ENCODE measurements around the gene CHRDL1. TPM values are rescaled to one million over a fixed set of nuclear protein-coding genes. Genes with fewer than 3 reads are reported as not detected.
"Not testable (repeated sequence)": the region's sequence is repeated elsewhere in the genome, so short reads cannot be mapped to it uniquely, and the experiment has no call there.

CHRDL1 gene, protein sequence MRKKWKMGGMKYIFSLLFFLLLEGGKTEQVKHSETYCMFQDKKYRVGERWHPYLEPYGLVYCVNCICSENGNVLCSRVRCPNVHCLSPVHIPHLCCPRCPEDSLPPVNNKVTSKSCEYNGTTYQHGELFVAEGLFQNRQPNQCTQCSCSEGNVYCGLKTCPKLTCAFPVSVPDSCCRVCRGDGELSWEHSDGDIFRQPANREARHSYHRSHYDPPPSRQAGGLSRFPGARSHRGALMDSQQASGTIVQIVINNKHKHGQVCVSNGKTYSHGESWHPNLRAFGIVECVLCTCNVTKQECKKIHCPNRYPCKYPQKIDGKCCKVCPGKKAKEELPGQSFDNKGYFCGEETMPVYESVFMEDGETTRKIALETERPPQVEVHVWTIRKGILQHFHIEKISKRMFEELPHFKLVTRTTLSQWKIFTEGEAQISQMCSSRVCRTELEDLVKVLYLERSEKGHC
- 100 to 1,000 TPM in 1 of 3 donors, 10 to 100 TPM in 1, 1 to 10 TPM in 1; 9.0 to 101 (median 23.5) TPM for total RNA-seq
- long read RNA-seq, donor 1, transcript CHRDL1-201 (12 exons, 1,934 nt): major isoform, 16 of 40 reads
- long read RNA-seq, donor 1, partial matches to known transcripts: 4 of 40 reads
- long read RNA-seq, donor 1, other reads (novel, unspliced or antisense): 18 of 40 reads
- long read RNA-seq, donor 2, partial matches to known transcripts: 3 of 5 reads
- long read RNA-seq, donor 2, other reads (novel, unspliced or antisense): 2 of 5 reads

DNA sequence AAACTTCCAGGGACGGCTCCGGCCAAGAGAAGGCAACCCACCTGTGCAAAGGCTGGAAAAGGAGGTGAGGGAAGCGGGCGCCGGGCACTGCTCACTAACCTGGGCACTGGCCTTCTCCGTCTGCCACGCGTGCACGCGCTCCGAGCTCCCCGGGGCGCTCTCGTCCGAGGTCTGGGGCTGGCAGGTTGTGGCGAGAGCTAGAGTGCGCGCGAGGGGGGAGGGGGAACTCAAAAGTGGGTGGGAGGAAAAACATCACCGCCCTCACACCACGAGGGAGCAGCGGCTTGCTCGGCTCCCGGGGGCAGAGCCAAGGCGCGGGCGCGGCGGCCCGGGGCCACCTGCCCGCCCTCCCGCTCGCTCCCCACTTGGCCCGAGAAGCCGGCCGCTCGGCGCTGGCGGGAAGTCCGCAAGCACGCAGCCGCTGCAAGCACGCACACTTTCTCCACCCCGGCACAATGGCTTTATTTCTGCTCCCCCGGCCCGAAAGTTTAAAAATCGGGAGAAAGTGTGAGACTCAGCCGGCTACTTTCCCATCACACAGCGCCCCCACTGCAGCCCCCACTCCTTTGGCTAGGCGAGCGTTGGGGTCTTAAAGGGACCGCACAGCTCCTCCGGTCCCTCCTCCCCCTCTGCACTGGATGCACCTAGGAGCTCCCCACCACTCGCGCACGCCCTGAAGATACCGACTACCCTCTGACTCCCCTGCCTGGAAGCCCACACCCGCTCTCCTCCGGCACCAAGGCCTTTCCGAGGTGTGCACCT lies at the start of gene CHRDL1:
TSS of gene CHRDL1 (minus strand) at position 173 of the 762 bp plus-strand sequence. CDS start 3,636 bp downstream, outside the sequence.
- peak; percentile 2 to 55 (median 28) for DNase-seq
- H3K9me3 ChIP-seq: no peaks in the 10 kb centered on the region
- H3K4me3 ChIP-seq: no peak within 1 kb of the TSS
- intact Hi-C loops (cut with DNase I, micrococcal nuclease): no loop called here
- TF ChIP-seq, protein P1, sequence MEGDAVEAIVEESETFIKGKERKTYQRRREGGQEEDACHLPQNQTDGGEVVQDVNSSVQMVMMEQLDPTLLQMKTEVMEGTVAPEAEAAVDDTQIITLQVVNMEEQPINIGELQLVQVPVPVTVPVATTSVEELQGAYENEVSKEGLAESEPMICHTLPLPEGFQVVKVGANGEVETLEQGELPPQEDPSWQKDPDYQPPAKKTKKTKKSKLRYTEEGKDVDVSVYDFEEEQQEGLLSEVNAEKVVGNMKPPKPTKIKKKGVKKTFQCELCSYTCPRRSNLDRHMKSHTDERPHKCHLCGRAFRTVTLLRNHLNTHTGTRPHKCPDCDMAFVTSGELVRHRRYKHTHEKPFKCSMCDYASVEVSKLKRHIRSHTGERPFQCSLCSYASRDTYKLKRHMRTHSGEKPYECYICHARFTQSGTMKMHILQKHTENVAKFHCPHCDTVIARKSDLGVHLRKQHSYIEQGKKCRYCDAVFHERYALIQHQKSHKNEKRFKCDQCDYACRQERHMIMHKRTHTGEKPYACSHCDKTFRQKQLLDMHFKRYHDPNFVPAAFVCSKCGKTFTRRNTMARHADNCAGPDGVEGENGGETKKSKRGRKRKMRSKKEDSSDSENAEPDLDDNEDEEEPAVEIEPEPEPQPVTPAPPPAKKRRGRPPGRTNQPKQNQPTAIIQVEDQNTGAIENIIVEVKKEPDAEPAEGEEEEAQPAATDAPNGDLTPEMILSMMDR (IDR thresholded peaks at IDR 0.05): no peak
- no peaks in the 10 kb centered on the region for H3K36me3 ChIP-seq (ENCODE audit: low read depth)
- ATAC-seq: no peak
- H3K4me1 ChIP-seq (ENCODE audit: low read depth): no peaks in the 10 kb centered on the region

DNA sequence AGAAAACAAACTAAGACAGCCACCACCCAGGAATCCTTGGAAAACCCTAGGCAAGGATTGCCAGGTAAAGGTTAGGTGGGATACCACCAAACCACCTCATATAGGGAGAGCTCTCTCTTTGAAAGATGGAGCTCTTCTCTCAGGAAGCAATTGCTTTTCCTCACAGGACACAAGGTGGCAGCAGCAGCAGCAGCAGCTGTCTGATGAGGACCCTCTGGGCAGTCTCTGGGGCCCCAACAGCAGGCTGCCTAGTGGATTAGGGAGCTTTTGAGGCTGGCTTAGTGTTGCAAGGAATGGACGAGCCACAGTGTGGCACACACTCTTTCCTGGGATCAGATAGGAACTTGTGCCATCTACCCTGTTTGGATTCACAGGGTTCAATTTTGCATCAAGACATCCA lies 41.4 kb upstream of the CHRDL1 start:
- Histone ChIP-seq H3K4me3 (no peak overlapping the region), H3K4me1 (ENCODE audit: low read depth) (no peaks in the 10 kb centered on the region), H3K36me3 (ENCODE audit: low read depth) (no peaks in the 10 kb centered on the region), H3K9me3 (no peaks in the 10 kb centered on the region)
- intact Hi-C loops (cut with DNase I, micrococcal nuclease): no loop called here
- TF ChIP-seq, protein P1 (IDR thresholded peaks at IDR 0.05): no peak
- no peak for DNase-seq
- ATAC-seq: no peak

DNA sequence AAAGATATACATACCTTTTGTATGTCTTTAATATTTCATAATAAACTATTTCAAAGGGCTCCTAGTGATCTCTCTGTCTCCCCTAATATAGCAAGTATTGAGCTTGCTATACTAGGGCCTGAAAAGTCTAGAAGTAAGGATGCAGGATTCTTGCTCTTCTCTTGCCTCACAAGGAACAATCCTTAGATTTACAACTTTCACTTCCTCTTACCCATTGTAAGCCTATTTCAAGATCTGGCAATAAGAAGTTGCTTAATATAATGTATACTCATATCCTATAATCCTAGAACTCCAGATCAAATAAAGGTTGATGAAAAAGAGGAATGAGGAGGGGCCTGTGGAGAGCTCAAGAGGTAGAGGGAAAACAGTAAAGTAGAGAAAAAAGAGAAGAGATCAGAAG lies 40.8 kb upstream of the CHRDL1 start:
- Histone ChIP-seq H3K4me1 (ENCODE audit: low read depth) (no peaks in the 10 kb centered on the region), H3K36me3 (ENCODE audit: low read depth) (no peaks in the 10 kb centered on the region), H3K4me3 (no peak overlapping the region), H3K9me3 (no peaks in the 10 kb centered on the region)
- TF ChIP-seq, protein P1 (IDR thresholded peaks at IDR 0.05): no peak
- no peak for DNase-seq
- intact Hi-C loops (cut with DNase I, micrococcal nuclease): no loop called here
- ATAC-seq: no peak

DNA sequence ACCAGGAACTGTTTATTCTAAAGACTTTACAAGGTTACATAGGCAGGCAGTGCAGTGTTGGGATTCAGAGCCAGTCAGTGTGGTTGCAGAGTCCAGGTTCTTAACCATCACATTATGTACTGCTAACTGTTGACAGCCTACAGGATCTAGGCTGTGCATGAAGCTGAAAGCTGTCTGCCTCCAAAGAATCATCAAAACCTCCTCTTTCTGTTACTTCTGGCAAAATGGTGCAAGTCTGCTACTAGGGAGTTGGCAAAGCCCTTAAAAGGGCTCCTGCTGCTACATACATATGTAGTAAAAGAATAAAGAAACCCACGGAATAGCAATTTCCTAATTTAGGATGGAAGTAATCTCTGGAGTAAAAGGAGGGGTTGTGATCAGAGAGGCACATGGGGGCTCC lies 40.4 kb upstream of the CHRDL1 start:
- TF ChIP-seq, protein P1 (IDR thresholded peaks at IDR 0.05): no peak
- no peak for ATAC-seq
- no peaks in the 10 kb centered on the region for H3K4me1 ChIP-seq (ENCODE audit: low read depth)
- no peaks in the 10 kb centered on the region for H3K9me3 ChIP-seq
- no peak for DNase-seq
- H3K4me3 ChIP-seq: no peak overlapping the region
- intact Hi-C loops (cut with DNase I, micrococcal nuclease): no loop called here
- H3K36me3 ChIP-seq (ENCODE audit: low read depth): no peaks in the 10 kb centered on the region

DNA sequence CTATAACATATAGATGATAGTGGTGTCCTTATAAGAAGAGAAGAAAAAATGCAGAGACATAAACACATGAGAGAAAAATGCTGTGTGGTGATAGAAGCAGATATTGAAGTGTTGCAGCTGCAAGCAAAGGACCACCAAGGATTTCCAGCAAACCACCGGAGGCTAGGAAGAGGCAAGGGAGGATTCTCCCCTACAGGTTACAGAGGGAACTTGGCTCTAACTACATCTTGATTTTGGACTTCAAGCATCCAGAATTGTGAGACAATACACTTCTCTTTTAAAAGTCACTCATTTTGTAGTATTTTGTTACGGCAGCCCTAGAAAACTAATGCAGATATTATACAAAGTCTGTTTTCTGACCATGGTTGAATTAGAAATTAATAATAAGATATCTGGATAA lies 30.4 kb upstream of the CHRDL1 start:
- no peaks in the 10 kb centered on the region for H3K4me1 ChIP-seq (ENCODE audit: low read depth)
- intact Hi-C loops (cut with DNase I, micrococcal nuclease): no loop called here
- no peaks in the 10 kb centered on the region for H3K36me3 ChIP-seq (ENCODE audit: low read depth)
- no peak for DNase-seq
- TF ChIP-seq, protein P1 (IDR thresholded peaks at IDR 0.05): no peak
- no peaks in the 10 kb centered on the region for H3K9me3 ChIP-seq
- no peak for ATAC-seq
- H3K4me3 ChIP-seq: no peak overlapping the region

DNA sequence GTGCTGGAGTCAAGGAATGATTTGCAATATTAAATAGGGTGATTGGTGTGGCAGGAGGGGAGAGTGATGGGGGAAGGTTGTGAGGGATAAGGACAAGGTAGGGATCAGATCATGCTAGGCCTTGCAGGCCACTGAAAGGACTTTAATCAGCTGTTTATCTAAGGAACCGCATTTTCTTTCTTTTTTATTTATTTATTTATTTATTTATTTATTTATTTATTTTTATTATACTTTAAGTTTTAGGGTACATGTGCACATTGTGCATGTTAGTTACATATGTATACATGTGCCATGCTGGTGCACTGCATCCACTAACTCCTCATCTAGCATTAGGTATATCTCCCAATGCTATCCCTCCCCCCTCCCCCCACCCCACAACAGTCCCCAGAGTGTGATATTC lies 20.9 kb upstream of the CHRDL1 start:
- H3K9me3 ChIP-seq, ATAC-seq, H3K4me3 ChIP-seq: not testable (repeated sequence)

More for the DNA sequence above, 20.9 kb upstream of the CHRDL1 start:
- H3K4me1 ChIP-seq (ENCODE audit: low read depth); intact Hi-C loops (cut with DNase I, micrococcal nuclease); DNase-seq; H3K36me3 ChIP-seq (ENCODE audit: low read depth): not testable (repeated sequence)
